A549 (cell line): ENCODE results near the gene GYS2.

Experiments
- CTCF ChIP-seq: fragments of >200 bp; sonication (Bioruptor Twin); formaldehyde crosslinking; IDR thresholded peaks from 3 replicates; pipeline ENCODE4 v1.5.1; 2016
- JUN ChIP-seq, 2 experiments: fragments of >200 bp; sonication (Bioruptor Twin); formaldehyde crosslinking; IDR thresholded peaks; 2 replicates in 1 of 2; 3 replicates in 1 of 2; pipeline ENCODE4 v1.6.1; 2016 to 2017
- MAZ ChIP-seq: fragments of 150-350 bp; IDR thresholded peaks from 2 replicates; pipeline ENCODE4 v1.6.1; 2014; ENCODE audit warnings: antibody characterized with exemption, low read depth, low read length, borderline replicate concordance

GRCh38 chr12:21613931-21614330 lies 9.3 kb upstream of the GYS2 start:
- TF ChIP-seq CTCF (no peak), JUN (IDR thresholded peaks at IDR 0.05) (no peak), MAZ (no peak)
